Breast epithelium (tissue), 4 donors: ENCODE measurements around the gene ANKDD1B. TPM values are rescaled to one million over a fixed set of nuclear protein-coding genes. Genes with fewer than 3 reads are reported as not detected.
"Not testable (repeated sequence)": the region's sequence is repeated elsewhere in the genome, so short reads cannot be mapped to it uniquely, and the experiment has no call there.

Experiments
- DNase-seq, 2 donors: peaks; one replicate each; pipeline ENCODE4 v3.0.0-alpha.2; 2019; ENCODE audit warnings: low spot score in 2 of 2
- H3K27ac ChIP-seq, 2 donors: fragments of 200-600 bp; sonication (generic) in 1 of 2; one replicate each; pipeline ENCODE4 v1.5.1; 2016 to 2019; ENCODE audit warnings: mild to moderate bottlenecking in 1 of 2
- H3K27me3 ChIP-seq, 2 donors: fragments of 200-600 bp; sonication (generic) in 1 of 2; one replicate each; pipeline versions ENCODE4 v1.5.1 to v1.6.0; 2017 to 2019; ENCODE audit warnings: control low read depth in 1 of 2, mild to moderate bottlenecking in 1 of 2
- H3K36me3 ChIP-seq: fragments of 200-600 bp; one replicate; pipeline ENCODE4 v1.5.1; 2019
- H3K4me1 ChIP-seq, 2 donors: fragments of 200-600 bp; sonication (generic); one replicate each; pipeline ENCODE4 v1.5.1; 2016 to 2019; ENCODE audit warnings: control low read depth in 1 of 2
- H3K4me3 ChIP-seq, 3 donors: fragments of 200-600 bp; sonication (generic); 1 replicate in 2 of 3; 2 replicates in 1 of 3; pipeline ENCODE4 v1.5.1; 2016 to 2019; ENCODE audit warnings: mild to moderate bottlenecking in 3 of 3, moderate library complexity in 2 of 3
- H3K9me3 ChIP-seq, 2 donors: fragments of 200-600 bp; sonication (generic) in 1 of 2; one replicate each; pipeline ENCODE4 v1.5.1; 2016 to 2019; ENCODE audit warnings: control low read depth in 1 of 2
- CTCF ChIP-seq, 3 donors: fragments of 450-650 bp; IDR thresholded peaks; one replicate each; pipeline ENCODE4 v1.5.1; 2016 to 2017; ENCODE audit warnings: antibody characterized with exemption in 3 of 3, mild to moderate bottlenecking in 3 of 3, moderate library complexity in 3 of 3
- POLR2A ChIP-seq: fragments of 450-650 bp; IDR thresholded peaks from one replicate; pipeline ENCODE4 v1.6.1; 2016; ENCODE audit warnings: antibody characterized with exemption, mild to moderate bottlenecking, moderate library complexity
- POLR2AphosphoS5 ChIP-seq, 3 donors: sonication (generic); formaldehyde crosslinking; IDR thresholded peaks; one replicate each; pipeline ENCODE4 v1.6.1; 2017; ENCODE audit warnings: antibody characterized with exemption in 3 of 3
- intact Hi-C: fragments of 100-400 bp; cut with DNase I; formaldehyde crosslinking; loops from one replicate; pipeline ENCODE4 v1.15.1; 2023; ENCODE audit warnings: low total_unique reads
- total RNA-seq, 3 donors: library from RNA; depleted of rRNA; stranded (reverse); fragments of >200 nt; gene quantifications; one replicate each; pipeline ENCODE4 v1.1.0, GENCODE V29; 2016

The ANKDD1B gene
- total RNA-seq, 3 donors from 2014 or later = 0.66 to 1.4 (median 1.0) TPM

- intact Hi-C loops = no loop called here
- H3K4me1 ChIP-seq = no peaks in the 10 kb centered on the region
- H3K4me3 ChIP-seq = no peak overlapping the region
- no peak for DNase-seq
- no peaks in the 10 kb centered on the region for H3K9me3 ChIP-seq
- TF ChIP-seq POLR2A = no peak
- no peak for TF ChIP-seq POLR2AphosphoS5 (IDR thresholded peaks at IDR 0.05)
- TF ChIP-seq CTCF (IDR thresholded peaks at IDR 0.05) = no peak
- H3K36me3 ChIP-seq = peaks cover 5% of the 10 kb centered on the region
- no peaks in the 10 kb centered on the region for H3K27me3 ChIP-seq
- no peak overlapping the region for H3K27ac ChIP-seq
These were observed 73.9 kb downstream of the ANKDD1B start for GRCh38 chr5:75685141-75685540.

GRCh38 chr5:75686480-75686879, 75.2 kb downstream of the ANKDD1B start:
- H3K36me3 ChIP-seq = peaks cover 5% of the 10 kb centered on the region
- H3K27me3 ChIP-seq = no peaks in the 10 kb centered on the region
- no peak for DNase-seq
- no peak for TF ChIP-seq POLR2A
- no peak for TF ChIP-seq POLR2AphosphoS5 (IDR thresholded peaks at IDR 0.05)
- TF ChIP-seq CTCF (IDR thresholded peaks at IDR 0.05) = no peak
- H3K27ac ChIP-seq = no peak overlapping the region
- no peaks in the 10 kb centered on the region for H3K4me1 ChIP-seq
- intact Hi-C loops = no loop called here
- no peak overlapping the region for H3K4me3 ChIP-seq
- H3K9me3 ChIP-seq = no peaks in the 10 kb centered on the region

- Histone ChIP-seq H3K27me3 (no peaks in the 10 kb centered on the region), H3K4me3 (no peak overlapping the region), H3K4me1 (no peaks in the 10 kb centered on the region), H3K36me3 (peaks cover 5% of the 10 kb centered on the region), H3K9me3 (no peaks in the 10 kb centered on the region), H3K27ac (no peak overlapping the region)
- no peak for DNase-seq
- TF ChIP-seq POLR2AphosphoS5 (IDR thresholded peaks at IDR 0.05) = no peak
- TF ChIP-seq CTCF (IDR thresholded peaks at IDR 0.05) = no peak
- no peak for TF ChIP-seq POLR2A
- intact Hi-C loops = no loop called here
These were observed 79.4 kb downstream of the ANKDD1B start for GRCh38 chr5:75690669-75691068.

GRCh38 chr5:75694781-75695180, 83.5 kb downstream of the ANKDD1B start:
- no peaks in the 10 kb centered on the region for H3K9me3 ChIP-seq
- no peak overlapping the region for H3K4me3 ChIP-seq
- no peaks in the 10 kb centered on the region for H3K27me3 ChIP-seq
- no peak for TF ChIP-seq CTCF (IDR thresholded peaks at IDR 0.05)
- no peak for TF ChIP-seq POLR2AphosphoS5 (IDR thresholded peaks at IDR 0.05)
- TF ChIP-seq POLR2A = no peak
- no peaks in the 10 kb centered on the region for H3K36me3 ChIP-seq
- intact Hi-C loops = no loop called here
- H3K4me1 ChIP-seq = no peaks in the 10 kb centered on the region
- no peak for DNase-seq
- no peak overlapping the region for H3K27ac ChIP-seq

- H3K4me3 ChIP-seq, H3K9me3 ChIP-seq, H3K27ac ChIP-seq, H3K4me1 ChIP-seq, H3K36me3 ChIP-seq, H3K27me3 ChIP-seq, DNase-seq, intact Hi-C loops: not testable (repeated sequence)
These were observed 84.5 kb downstream of the ANKDD1B start for GRCh38 chr5:75695472-75696351.
